ENCODE measurements around the gene NCAPG.

The NCAPG gene

GRCh38 chr4:17812801-17813200 is 2.0 kb downstream of the NCAPG start:
- TF ChIP-seq TAF1 (IDR thresholded peaks at IDR 0.05; ENCODE audit: borderline replicate concordance, insufficient read depth, low read length) (no peak), SIN3A (IDR thresholded peaks at IDR 0.05; ENCODE audit: borderline replicate concordance, insufficient read depth, low read length) (no peak), FOXP2 (optimal IDR thresholded peaks at IDR 0.05; ENCODE audit: borderline replicate concordance, extremely low read depth, extremely low read length, insufficient read depth) (no peak), POLR2AphosphoS5 (IDR thresholded peaks at IDR 0.05; ENCODE audit: low read depth, low read length) (no peak)
- TF ChIP-seq, protein P1, sequence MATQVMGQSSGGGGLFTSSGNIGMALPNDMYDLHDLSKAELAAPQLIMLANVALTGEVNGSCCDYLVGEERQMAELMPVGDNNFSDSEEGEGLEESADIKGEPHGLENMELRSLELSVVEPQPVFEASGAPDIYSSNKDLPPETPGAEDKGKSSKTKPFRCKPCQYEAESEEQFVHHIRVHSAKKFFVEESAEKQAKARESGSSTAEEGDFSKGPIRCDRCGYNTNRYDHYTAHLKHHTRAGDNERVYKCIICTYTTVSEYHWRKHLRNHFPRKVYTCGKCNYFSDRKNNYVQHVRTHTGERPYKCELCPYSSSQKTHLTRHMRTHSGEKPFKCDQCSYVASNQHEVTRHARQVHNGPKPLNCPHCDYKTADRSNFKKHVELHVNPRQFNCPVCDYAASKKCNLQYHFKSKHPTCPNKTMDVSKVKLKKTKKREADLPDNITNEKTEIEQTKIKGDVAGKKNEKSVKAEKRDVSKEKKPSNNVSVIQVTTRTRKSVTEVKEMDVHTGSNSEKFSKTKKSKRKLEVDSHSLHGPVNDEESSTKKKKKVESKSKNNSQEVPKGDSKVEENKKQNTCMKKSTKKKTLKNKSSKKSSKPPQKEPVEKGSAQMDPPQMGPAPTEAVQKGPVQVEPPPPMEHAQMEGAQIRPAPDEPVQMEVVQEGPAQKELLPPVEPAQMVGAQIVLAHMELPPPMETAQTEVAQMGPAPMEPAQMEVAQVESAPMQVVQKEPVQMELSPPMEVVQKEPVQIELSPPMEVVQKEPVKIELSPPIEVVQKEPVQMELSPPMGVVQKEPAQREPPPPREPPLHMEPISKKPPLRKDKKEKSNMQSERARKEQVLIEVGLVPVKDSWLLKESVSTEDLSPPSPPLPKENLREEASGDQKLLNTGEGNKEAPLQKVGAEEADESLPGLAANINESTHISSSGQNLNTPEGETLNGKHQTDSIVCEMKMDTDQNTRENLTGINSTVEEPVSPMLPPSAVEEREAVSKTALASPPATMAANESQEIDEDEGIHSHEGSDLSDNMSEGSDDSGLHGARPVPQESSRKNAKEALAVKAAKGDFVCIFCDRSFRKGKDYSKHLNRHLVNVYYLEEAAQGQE (IDR thresholded peaks at IDR 0.05; ENCODE audit: insufficient read depth in 1 of 2, low read depth in 2 of 2, low read length in 2 of 2), result no peak

GRCh38 chr4:17814140-17814539 is 3.4 kb downstream of the NCAPG start:
- TF ChIP-seq SIN3A (IDR thresholded peaks at IDR 0.05; ENCODE audit: borderline replicate concordance, insufficient read depth, low read length), result no peak
- TF ChIP-seq, protein P1 (IDR thresholded peaks at IDR 0.05; ENCODE audit: insufficient read depth in 1 of 2, low read depth in 2 of 2, low read length in 2 of 2), result no peak
- TF ChIP-seq FOXP2 (optimal IDR thresholded peaks at IDR 0.05; ENCODE audit: borderline replicate concordance, extremely low read depth, extremely low read length, insufficient read depth), result no peak
- no peak for TF ChIP-seq POLR2AphosphoS5 (IDR thresholded peaks at IDR 0.05; ENCODE audit: low read depth, low read length)
- no peak for TF ChIP-seq TAF1 (IDR thresholded peaks at IDR 0.05; ENCODE audit: borderline replicate concordance, insufficient read depth, low read length)

- TF ChIP-seq FOXP2 (optimal IDR thresholded peaks at IDR 0.05; ENCODE audit: borderline replicate concordance, extremely low read depth, extremely low read length, insufficient read depth) (no peak), TAF1 (IDR thresholded peaks at IDR 0.05; ENCODE audit: borderline replicate concordance, insufficient read depth, low read length) (no peak), SIN3A (IDR thresholded peaks at IDR 0.05; ENCODE audit: borderline replicate concordance, insufficient read depth, low read length) (no peak), POLR2AphosphoS5 (IDR thresholded peaks at IDR 0.05; ENCODE audit: low read depth, low read length) (no peak)
- TF ChIP-seq, protein P1 (IDR thresholded peaks at IDR 0.05; ENCODE audit: insufficient read depth in 1 of 2, low read depth in 2 of 2, low read length in 2 of 2), result no peak
Measured at GRCh38 chr4:17816142-17816541, 5.4 kb downstream of the NCAPG start.

DNA sequence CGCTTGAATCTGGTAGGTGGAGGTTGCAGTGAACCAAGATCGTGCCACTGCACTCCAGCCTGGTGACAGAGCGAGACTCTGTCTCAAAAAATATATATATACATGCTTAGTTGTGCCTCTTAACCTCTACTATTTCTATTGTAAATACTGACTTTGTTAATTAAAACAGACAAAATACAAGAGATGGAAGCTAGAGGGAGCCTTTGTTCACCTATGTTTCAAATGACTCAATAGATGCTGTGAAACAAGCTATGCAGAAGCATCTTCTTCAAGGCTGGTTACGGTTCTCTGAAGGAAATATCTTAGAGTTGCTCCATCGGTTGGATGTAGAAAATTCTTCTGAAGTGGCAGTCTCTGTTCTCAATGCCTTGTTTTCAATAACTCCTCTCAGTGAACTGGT is 6.2 kb downstream of the NCAPG start:
- no peak for TF ChIP-seq SIN3A (IDR thresholded peaks at IDR 0.05; ENCODE audit: borderline replicate concordance, insufficient read depth, low read length)
- no peak for TF ChIP-seq TAF1 (IDR thresholded peaks at IDR 0.05; ENCODE audit: borderline replicate concordance, insufficient read depth, low read length)
- TF ChIP-seq, protein P1 (IDR thresholded peaks at IDR 0.05; ENCODE audit: insufficient read depth in 1 of 2, low read depth in 2 of 2, low read length in 2 of 2), result no peak
- TF ChIP-seq FOXP2 (optimal IDR thresholded peaks at IDR 0.05; ENCODE audit: borderline replicate concordance, extremely low read depth, extremely low read length, insufficient read depth), result no peak
- no peak for TF ChIP-seq POLR2AphosphoS5 (IDR thresholded peaks at IDR 0.05; ENCODE audit: low read depth, low read length)
